Peyer's patch (tissue), 4 donors: ENCODE data around the gene AOPEP. TPM values are rescaled to one million over a fixed set of nuclear protein-coding genes. Genes with fewer than 3 reads are reported as not detected.

ENCODE experiments used
- DNase-seq, 3 donors: peaks; one replicate each; pipeline ENCODE4 v3.0.0-alpha.2; 2017 to 2019
- H3K27ac ChIP-seq, 4 donors: fragments of 200-600 bp; sonication (generic); one replicate each; pipeline ENCODE4 v1.5.1; 2016 to 2019
- H3K27me3 ChIP-seq, 2 donors: fragments of 200-600 bp; sonication (generic); one replicate each; pipeline ENCODE4 v1.5.1; 2019
- H3K36me3 ChIP-seq, 3 donors: fragments of 200-600 bp; sonication (generic); one replicate each; pipeline ENCODE4 v1.5.1; 2016 to 2019
- H3K4me1 ChIP-seq, 4 donors: fragments of 200-600 bp; sonication (generic); one replicate each; pipeline ENCODE4 v1.5.1; 2016 to 2019
- H3K4me3 ChIP-seq, 4 donors: fragments of 200-600 bp; sonication (generic); 1 replicate in 3 of 4; 2 replicates in 1 of 4; pipeline ENCODE4 v1.5.1; 2016 to 2019; ENCODE audit warnings: mild to moderate bottlenecking in 1 of 4
- H3K9me3 ChIP-seq, 4 donors: fragments of 200-600 bp; sonication (generic); one replicate each; pipeline ENCODE4 v1.5.1; 2016 to 2019; ENCODE audit warnings: mild to moderate bottlenecking in 1 of 4
- CTCF ChIP-seq, 6 experiments: fragments of 450-650 bp in 4 of 6; fragments of 200-600 bp in 2 of 6; sonication (generic) in 1 of 6; IDR thresholded peaks; one replicate each; pipeline ENCODE4 v1.5.1; 2017 to 2019; ENCODE audit warnings: antibody characterized with exemption in 6 of 6, mild to moderate bottlenecking in 3 of 6, moderate library complexity in 1 of 6
- POLR2A ChIP-seq, 2 donors: fragments of 450-650 bp; IDR thresholded peaks; one replicate each; pipeline ENCODE4 v1.5.1; 2017; ENCODE audit warnings: antibody characterized with exemption in 2 of 2, mild to moderate bottlenecking in 2 of 2, moderate library complexity in 2 of 2
- total RNA-seq, 4 donors: library from RNA; depleted of rRNA; stranded (reverse); fragments of >200 nt; gene quantifications; one replicate each; pipeline ENCODE4 v1.1.0, GENCODE V29; 2016

Gene AOPEP
- total RNA-seq, 4 donors from 2014 or later, result 83.5 to 272 (median 117) TPM

DNA sequence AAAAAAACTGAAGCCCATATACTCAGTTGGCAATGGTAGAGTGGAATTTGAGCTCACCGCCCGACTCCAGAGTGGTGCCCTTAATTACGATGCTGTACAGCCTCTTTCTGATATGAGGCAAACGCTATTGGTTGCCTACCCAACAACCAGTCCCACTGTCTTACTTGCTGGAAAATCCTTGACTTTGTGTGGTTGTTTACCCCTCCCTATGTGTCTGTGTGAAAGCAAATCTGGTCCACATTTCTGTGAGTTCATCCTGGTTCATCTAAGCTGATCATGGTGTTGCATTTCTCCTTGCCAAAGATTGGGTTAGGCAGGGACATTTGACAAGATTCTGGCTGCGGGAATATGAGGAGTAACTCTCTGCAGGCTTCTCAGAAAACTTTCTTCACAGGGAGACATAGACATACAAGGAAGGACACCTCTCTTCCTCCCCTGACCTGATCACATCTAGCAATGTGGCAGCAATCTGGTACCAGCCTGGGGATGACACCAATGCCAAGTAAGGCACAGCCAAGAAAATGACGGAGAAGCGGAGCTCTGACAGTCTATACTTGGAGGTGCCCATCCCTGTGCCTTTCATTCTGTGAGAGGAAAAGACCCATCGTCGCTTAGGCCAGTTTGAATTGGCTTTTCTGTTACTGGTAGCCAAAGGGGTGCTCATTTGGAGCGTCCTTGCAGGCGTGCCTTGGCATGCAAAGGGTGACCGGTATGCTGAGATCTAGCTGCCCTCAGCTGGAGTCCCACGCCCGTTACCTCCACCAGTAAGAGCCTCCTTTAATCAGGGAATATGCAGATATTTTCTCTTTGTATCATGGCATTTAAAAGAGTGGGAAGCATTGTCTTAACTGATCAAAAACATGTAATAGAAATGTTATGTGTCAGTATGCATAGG, 124.3 kb downstream of the AOPEP start:
- Histone ChIP-seq H3K4me1 (no peaks in the 10 kb centered on the region), H3K9me3 (no peaks in the 10 kb centered on the region), H3K27me3 (no peaks in the 10 kb centered on the region), H3K36me3 (no peaks in the 10 kb centered on the region), H3K27ac (no peak overlapping the region), H3K4me3 (no peak overlapping the region)
- DNase-seq, result no peak
- TF ChIP-seq CTCF (IDR thresholded peaks at IDR 0.05) (no peak), POLR2A (IDR thresholded peaks at IDR 0.05) (no peak)

DNA sequence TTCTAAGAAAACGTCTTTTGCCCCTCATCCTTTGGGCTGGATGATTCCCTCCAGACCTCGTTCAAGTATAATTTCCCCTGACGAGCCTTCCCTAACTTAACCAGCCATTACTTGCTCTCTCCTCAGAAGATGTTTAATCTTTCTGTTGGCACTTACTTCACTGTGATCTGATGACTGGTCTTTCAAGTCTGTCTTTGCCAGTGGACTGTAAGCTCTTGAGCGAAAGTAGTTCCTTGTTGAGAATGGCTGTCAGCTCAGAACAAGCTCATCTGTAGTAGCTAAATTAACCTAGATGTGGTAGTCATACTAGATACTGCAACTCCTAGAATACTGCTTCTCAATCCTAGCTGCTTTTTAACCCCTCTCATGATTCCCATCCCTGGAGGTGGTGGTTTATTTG, 125.0 kb downstream of the AOPEP start:
- Histone ChIP-seq H3K4me1 (no peaks in the 10 kb centered on the region), H3K27ac (no peak overlapping the region), H3K9me3 (no peaks in the 10 kb centered on the region), H3K27me3 (no peaks in the 10 kb centered on the region), H3K4me3 (no peak overlapping the region), H3K36me3 (no peaks in the 10 kb centered on the region)
- TF ChIP-seq CTCF (IDR thresholded peaks at IDR 0.05) (no peak), POLR2A (IDR thresholded peaks at IDR 0.05) (no peak)
- DNase-seq, result no peak

DNA sequence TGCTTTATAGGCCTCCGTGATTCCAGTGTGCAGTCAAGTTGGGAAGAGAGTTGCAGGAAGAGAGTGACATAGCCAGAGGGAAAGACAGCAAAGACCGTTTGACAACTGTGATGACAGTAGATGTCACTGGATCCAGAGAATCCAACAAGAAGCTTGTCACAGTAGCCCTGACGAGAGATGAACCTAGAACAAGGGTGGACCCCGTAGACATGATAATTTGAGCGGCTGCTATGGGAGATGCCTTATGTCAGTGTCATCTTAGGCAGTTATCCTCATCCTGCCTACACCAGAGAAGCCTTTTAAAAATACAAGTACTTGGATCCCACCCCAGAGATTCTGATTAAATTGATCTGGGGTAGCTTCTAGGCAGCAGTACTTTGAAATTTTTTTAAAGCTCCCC, 125.4 kb downstream of the AOPEP start:
- H3K4me1 ChIP-seq, result no peaks in the 10 kb centered on the region
- H3K4me3 ChIP-seq, result no peak overlapping the region
- H3K27me3 ChIP-seq, result no peaks in the 10 kb centered on the region
- no peaks in the 10 kb centered on the region for H3K36me3 ChIP-seq
- TF ChIP-seq CTCF (IDR thresholded peaks at IDR 0.05) (no peak), POLR2A (IDR thresholded peaks at IDR 0.05) (no peak)
- DNase-seq, result no peak
- no peak overlapping the region for H3K27ac ChIP-seq
- H3K9me3 ChIP-seq, result no peaks in the 10 kb centered on the region

DNA sequence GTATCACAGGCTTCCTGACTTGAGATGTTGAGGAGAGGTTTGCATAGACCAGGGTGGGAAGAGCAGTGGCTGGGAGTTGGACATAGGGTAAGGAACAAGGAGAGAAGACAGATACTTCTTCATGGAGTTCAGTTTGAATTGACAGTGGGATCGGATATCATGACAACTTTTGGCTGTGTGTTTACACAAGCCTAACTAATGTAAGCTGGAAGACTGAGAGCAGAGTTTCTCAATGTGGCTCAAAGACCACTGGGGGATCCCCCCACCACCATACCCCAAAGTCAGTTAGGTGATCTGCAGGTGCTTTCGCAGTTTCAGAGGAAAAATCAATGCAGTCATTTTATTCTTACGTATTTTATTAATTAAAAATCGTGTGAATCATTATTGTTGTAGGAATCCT, 125.9 kb downstream of the AOPEP start:
- H3K27me3 ChIP-seq, result no peaks in the 10 kb centered on the region
- H3K36me3 ChIP-seq, result no peaks in the 10 kb centered on the region
- H3K9me3 ChIP-seq, result no peaks in the 10 kb centered on the region
- no peak overlapping the region for H3K27ac ChIP-seq
- TF ChIP-seq POLR2A (IDR thresholded peaks at IDR 0.05) (no peak), CTCF (IDR thresholded peaks at IDR 0.05) (no peak)
- no peak overlapping the region for H3K4me3 ChIP-seq
- DNase-seq, result no peak
- no peaks in the 10 kb centered on the region for H3K4me1 ChIP-seq

DNA sequence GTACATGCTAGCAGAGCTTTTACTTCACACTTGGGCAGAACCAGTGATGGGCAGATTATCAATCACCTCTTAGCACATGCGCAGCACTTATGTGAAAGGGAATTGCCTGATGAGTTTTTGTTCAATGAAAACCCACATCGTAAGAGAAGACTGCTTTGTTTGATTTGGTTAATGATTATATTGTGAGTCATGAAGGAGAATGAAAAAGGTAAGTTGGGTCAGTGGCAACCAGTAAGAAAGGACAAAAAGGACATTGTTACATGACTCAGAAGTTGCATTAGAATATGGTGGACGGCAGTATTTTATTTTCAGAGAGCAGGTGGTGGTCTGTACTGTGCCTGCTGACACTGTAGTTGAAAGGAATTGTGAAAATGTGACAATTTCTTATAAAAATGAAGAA, 127.4 kb downstream of the AOPEP start:
- Histone ChIP-seq H3K9me3 (no peaks in the 10 kb centered on the region), H3K4me1 (no peaks in the 10 kb centered on the region), H3K27me3 (no peaks in the 10 kb centered on the region), H3K27ac (no peak overlapping the region), H3K36me3 (no peaks in the 10 kb centered on the region), H3K4me3 (no peak overlapping the region)
- DNase-seq, result no peak
- no peak for TF ChIP-seq POLR2A (IDR thresholded peaks at IDR 0.05)
- no peak for TF ChIP-seq CTCF (IDR thresholded peaks at IDR 0.05)
